A673 (cell line): ENCODE results near the gene ZC2HC1C.

ENCODE experiments used
- CTCF ChIP-seq: fragments of 300-800, 200-600 bp; sonication (generic); conservative IDR thresholded peaks from 2 replicates; pipeline ENCODE4 v1.5.1; 2017; ENCODE audit warnings: low read depth, mild to moderate bottlenecking, antibody characterized with exemption, low read length, moderate library complexity, mixed read lengths
- EZH2 ChIP-seq: fragments of 200-600 bp; sonication (generic); IDR thresholded peaks from 2 replicates; pipeline ENCODE4 v1.6.1; 2017; ENCODE audit warnings: borderline replicate concordance, low read depth, mild to moderate bottlenecking, mixed read lengths, antibody characterized with exemption, low read length; ENCODE audit not compliant: poor library complexity, severe bottlenecking

GRCh38 chr14:75081660-75082229, 12.3 kb downstream of the ZC2HC1C start:
- TF ChIP-seq CTCF (no peak), EZH2 (no peak)
